GM21381 (cell line): ENCODE measurements around the gene LRP2.

Experiments
- ATAC-seq: cut with Tn5 transposase; IDR thresholded peaks from one replicate; pipeline ENCODE4 v1.9.1; 2021; ENCODE audit warnings: mild to moderate bottlenecking, moderate library complexity; ENCODE audit not compliant: unreplicated experiment

LRP2 gene

DNA sequence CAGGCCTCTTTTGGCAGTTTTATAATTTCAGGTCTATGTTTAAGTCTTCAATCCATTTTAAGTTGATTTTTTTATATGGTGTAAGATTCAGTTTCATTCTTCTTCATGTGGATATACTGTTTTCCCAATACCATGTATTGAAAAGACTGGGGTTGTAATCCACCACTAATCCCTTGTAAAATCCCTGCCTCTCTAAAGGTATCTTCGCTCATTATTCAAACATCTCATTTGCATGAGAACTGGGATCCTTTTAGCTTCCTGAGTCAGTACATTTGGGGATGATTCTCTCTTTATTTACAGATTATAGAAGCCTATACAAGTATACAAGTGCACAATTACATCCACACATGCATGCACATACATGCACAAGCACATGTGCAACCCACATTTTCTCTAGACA lies 267.7 kb downstream of the LRP2 start:
- ATAC-seq = no peak

DNA sequence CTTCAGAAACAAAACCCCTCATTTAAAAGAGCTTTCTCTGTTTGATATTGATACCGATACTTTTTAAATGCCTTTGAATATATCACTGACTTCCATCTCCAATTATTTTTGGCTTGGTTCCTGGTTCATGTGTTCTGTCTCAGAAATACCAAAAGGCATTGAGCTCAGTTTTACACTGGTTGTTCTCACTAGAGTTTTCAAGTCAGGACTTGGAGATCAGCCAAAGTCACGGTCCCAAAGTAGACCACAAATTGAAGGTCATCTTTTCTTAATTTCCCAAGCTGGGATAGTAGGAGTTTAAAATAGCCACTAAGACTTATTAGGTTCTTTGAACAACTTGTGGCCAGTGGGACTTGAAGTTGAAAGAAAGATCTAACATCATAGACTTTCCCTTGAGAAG lies 268.8 kb downstream of the LRP2 start:
- no peak for ATAC-seq

GRCh38 chr2:169091761-169092519 lies 270.4 kb downstream of the LRP2 start:
- no peak for ATAC-seq

- no peak for ATAC-seq
Measured at GRCh38 chr2:169091256-169091655, 271.1 kb downstream of the LRP2 start.

- no peak for ATAC-seq
Measured at GRCh38 chr2:169090133-169090820, 272.1 kb downstream of the LRP2 start.

- no peak for ATAC-seq
Measured at GRCh38 chr2:169089182-169089581, 273.2 kb downstream of the LRP2 start.

- ATAC-seq = no peak
Measured at GRCh38 chr2:169087757-169088379, 274.5 kb downstream of the LRP2 start.

- no peak for ATAC-seq
Measured at GRCh38 chr2:169086893-169087467, 275.4 kb downstream of the LRP2 start.

GRCh38 chr2:169082995-169083394 lies 279.3 kb downstream of the LRP2 start:
- ATAC-seq = no peak

GRCh38 chr2:169081551-169081950 lies 280.8 kb downstream of the LRP2 start:
- ATAC-seq = no peak

- peak; percentile 91 for ATAC-seq
Measured at GRCh38 chr2:169080250-169081069, 281.9 kb downstream of the LRP2 start.

- ATAC-seq = no peak
Measured at GRCh38 chr2:169077674-169078240, 284.6 kb downstream of the LRP2 start.
